Measurements from ENCODE around the gene SLC18A2.

The SLC18A2 gene

DNA sequence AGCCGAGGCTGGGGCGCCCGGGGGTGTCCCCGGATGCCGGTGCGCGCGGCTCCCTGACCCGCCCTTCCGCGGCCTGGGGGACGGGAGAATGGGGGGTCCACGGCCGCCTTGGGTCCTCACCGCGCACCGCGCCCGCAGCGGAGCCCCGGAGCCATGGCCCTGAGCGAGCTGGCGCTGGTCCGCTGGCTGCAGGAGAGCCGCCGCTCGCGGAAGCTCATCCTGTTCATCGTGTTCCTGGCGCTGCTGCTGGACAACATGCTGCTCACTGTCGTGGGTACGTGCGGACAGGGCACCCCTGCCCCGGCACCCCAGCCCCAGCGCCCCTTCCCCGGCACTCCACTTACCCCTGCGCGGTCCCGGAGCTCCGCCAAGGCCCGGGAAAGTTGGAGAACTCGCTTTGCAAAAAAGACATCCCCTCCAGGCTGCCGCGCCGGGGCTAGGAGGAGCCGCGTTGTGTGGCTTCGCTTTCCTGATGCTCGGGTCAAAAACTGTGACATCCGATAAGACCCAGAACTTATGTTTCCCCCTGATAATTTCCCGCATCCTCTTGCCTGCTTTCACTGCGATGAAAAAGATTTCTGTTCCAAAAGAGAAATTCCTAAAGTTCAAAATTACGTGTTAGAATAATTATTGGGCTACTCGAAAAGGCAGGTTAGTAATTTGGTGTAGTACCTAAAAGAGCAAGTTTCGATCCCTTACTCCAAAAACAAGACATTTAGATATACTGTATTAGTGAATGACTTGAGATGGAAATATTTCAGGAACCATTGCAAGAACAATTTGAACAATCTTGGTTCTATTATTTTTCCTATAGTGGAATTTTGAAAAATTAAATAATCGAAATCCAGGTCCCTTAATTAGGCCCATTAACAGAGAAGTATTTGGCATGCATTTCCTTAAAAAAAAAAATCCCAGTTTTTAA is 888 bp downstream of the SLC18A2 start:
- H3K18ac ChIP-seq (ENCODE audit: low read depth in 1 of 2, low read length in 2 of 2): no peak overlapping the region
- 2% methylated on average over 34 of the region's 56 CpGs for WGBS
- H2BK120ac ChIP-seq (ENCODE audit: low read depth, low read length): no peak overlapping the region
- H3K4me2 ChIP-seq (ENCODE audit: low read length, poor library complexity, severe bottlenecking): peak overlapping the region; percentile 49
- H3K79me1 ChIP-seq (replicated peaks; ENCODE audit: low read length, poor library complexity, severe bottlenecking): no peaks in the 10 kb centered on the region
- no peak overlapping the region for H2BK15ac ChIP-seq (ENCODE audit: low read depth, poor library complexity, severe bottlenecking)
- peaks cover 12% of the 10 kb centered on the region for H3K4me1 ChIP-seq (ENCODE audit: control insufficient read depth, insufficient read depth, low read depth, low read length)
- no peak overlapping the region for H3K14ac ChIP-seq (ENCODE audit: low read length in 2 of 2)
- no peaks in the 10 kb centered on the region for H3K36me3 ChIP-seq (ENCODE audit: control insufficient read depth in 1 of 2, insufficient read depth in 2 of 2, low read depth in 1 of 2, low read length in 2 of 2)
- no peak overlapping the region for H2AK5ac ChIP-seq (ENCODE audit: low read length, severe bottlenecking)
- H3K9me3 ChIP-seq (ENCODE audit: control insufficient read depth, low read length): no peaks in the 10 kb centered on the region
- no peak overlapping the region for H2BK5ac ChIP-seq (ENCODE audit: low read depth, low read length, poor library complexity, severe bottlenecking)
- no peak overlapping the region for H4K8ac ChIP-seq (ENCODE audit: low read length)
- H2AFZ ChIP-seq (ENCODE audit: low read depth, low read length): no peak overlapping the region
- no peak overlapping the region for H3K9ac ChIP-seq (ENCODE audit: low read length)
- H4K91ac ChIP-seq (ENCODE audit: low read length): no peak overlapping the region
- H3K23ac ChIP-seq (ENCODE audit: low read length in 2 of 2): no peak overlapping the region
- H3K4me3 ChIP-seq (ENCODE audit: insufficient read depth in 1 of 2, low read depth in 1 of 2, low read length in 2 of 2): peak overlapping the region in 1 of 2 experiments; percentile 47
- no peak for DNase-seq
- H3K4ac ChIP-seq (ENCODE audit: low read depth in 1 of 2, low read length in 2 of 2): no peak overlapping the region
- no peak overlapping the region for H3K27ac ChIP-seq (ENCODE audit: low read length, poor library complexity, severe bottlenecking)
- no peak overlapping the region for H2BK12ac ChIP-seq (ENCODE audit: low read length in 2 of 2)
- H3K27me3 ChIP-seq (ENCODE audit: control insufficient read depth in 1 of 2, insufficient read depth in 1 of 2, low read length in 2 of 2): peaks cover 65 to 80% of the 10 kb centered on the region in 2 experiments

DNA sequence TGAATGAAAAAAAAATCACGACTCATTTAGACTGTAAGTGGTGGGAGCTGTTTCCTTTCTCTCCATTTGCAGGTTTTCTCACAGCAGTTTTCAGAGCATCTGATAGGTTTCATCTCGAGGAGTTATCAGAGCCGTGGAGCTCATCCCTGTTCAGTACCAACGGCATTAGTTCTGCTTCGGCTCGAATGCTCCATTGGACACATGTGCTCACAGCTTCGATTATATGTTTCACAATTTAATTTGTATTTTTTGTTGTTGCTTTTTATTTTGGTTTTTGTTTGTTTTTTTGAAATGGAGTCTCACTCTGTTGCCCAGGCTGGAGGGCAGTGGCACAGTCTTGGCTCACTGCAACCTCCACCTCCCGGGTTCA is 1.5 kb downstream of the SLC18A2 start:
- Histone ChIP-seq H2BK15ac (ENCODE audit: low read depth, poor library complexity, severe bottlenecking) (no peak overlapping the region), H2AFZ (ENCODE audit: low read depth, low read length) (no peak overlapping the region), H3K36me3 (ENCODE audit: control insufficient read depth in 1 of 2, insufficient read depth in 2 of 2, low read depth in 1 of 2, low read length in 2 of 2) (no peaks in the 10 kb centered on the region), H3K4me1 (ENCODE audit: control insufficient read depth, insufficient read depth, low read depth, low read length) (peaks cover 12% of the 10 kb centered on the region), H3K27me3 (ENCODE audit: control insufficient read depth in 1 of 2, insufficient read depth in 1 of 2, low read length in 2 of 2) (peaks cover 61 to 73% of the 10 kb centered on the region in 2 experiments), H3K23ac (ENCODE audit: low read length in 2 of 2) (no peak overlapping the region), H2BK12ac (ENCODE audit: low read length in 2 of 2) (no peak overlapping the region), H3K18ac (ENCODE audit: low read depth in 1 of 2, low read length in 2 of 2) (no peak overlapping the region), H4K91ac (ENCODE audit: low read length) (no peak overlapping the region), H2BK120ac (ENCODE audit: low read depth, low read length) (no peak overlapping the region), H3K79me1 (replicated peaks; ENCODE audit: low read length, poor library complexity, severe bottlenecking) (no peaks in the 10 kb centered on the region), H2AK5ac (ENCODE audit: low read length, severe bottlenecking) (no peak overlapping the region), H3K4ac (ENCODE audit: low read depth in 1 of 2, low read length in 2 of 2) (no peak overlapping the region), H3K9ac (ENCODE audit: low read length) (no peak overlapping the region), H2BK5ac (ENCODE audit: low read depth, low read length, poor library complexity, severe bottlenecking) (no peak overlapping the region), H4K8ac (ENCODE audit: low read length) (no peak overlapping the region), H3K4me2 (ENCODE audit: low read length, poor library complexity, severe bottlenecking) (no peak overlapping the region), H3K9me3 (ENCODE audit: control insufficient read depth, low read length) (no peaks in the 10 kb centered on the region), H3K14ac (ENCODE audit: low read length in 2 of 2) (no peak overlapping the region), H3K27ac (ENCODE audit: low read length, poor library complexity, severe bottlenecking) (no peak overlapping the region), H3K4me3 (ENCODE audit: insufficient read depth in 1 of 2, low read depth in 1 of 2, low read length in 2 of 2) (no peak overlapping the region)
- 95% methylated on average over 8 of the region's 8 CpGs for WGBS
- no peak for DNase-seq

DNA sequence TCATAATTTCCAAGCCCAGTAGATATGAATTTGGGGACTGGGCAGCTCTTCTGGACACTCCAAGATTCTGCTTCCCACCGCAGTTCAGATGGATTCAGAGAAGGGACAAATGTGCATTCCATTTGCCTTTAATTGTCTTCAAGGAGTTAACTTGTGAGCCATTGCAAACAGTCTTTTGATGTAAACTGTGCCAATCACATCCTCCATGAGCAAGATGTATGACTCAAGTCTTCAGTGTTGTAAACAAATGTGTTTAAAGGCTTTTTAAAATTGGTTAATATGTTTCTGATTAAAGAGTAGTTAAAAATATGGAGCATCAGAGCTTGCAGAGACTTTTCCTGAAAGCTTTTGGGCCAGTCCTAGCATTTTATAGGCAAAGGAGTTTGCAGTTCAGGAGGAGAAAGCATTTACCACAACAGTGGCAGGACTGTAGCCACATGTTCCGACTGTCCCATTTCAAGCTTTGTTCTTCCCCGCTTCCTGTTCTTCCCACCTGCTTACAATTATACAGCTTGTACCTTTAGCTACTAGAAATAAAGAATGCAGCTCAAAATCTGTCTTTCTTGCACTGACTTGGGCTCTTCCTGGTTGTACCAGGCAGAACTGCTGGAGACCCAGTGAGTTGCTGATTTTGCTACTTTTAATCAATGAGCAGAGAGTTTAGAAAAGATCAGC is 6.2 kb downstream of the SLC18A2 start:
- H2BK12ac ChIP-seq (ENCODE audit: low read length in 2 of 2): no peak overlapping the region
- no peaks in the 10 kb centered on the region for H3K9me3 ChIP-seq (ENCODE audit: control insufficient read depth, low read length)
- no peak overlapping the region for H2AK5ac ChIP-seq (ENCODE audit: low read length, severe bottlenecking)
- H3K27me3 ChIP-seq (ENCODE audit: control insufficient read depth in 1 of 2, insufficient read depth in 1 of 2, low read length in 2 of 2): peaks cover 59 to 62% of the 10 kb centered on the region in 2 experiments
- no peak overlapping the region for H3K27ac ChIP-seq (ENCODE audit: low read length, poor library complexity, severe bottlenecking)
- no peak for DNase-seq
- WGBS: 90% methylated on average over 3 of the region's 3 CpGs
- no peaks in the 10 kb centered on the region for H3K4me1 ChIP-seq (ENCODE audit: control insufficient read depth, insufficient read depth, low read depth, low read length)
- no peak overlapping the region for H3K4me3 ChIP-seq (ENCODE audit: insufficient read depth in 1 of 2, low read depth in 1 of 2, low read length in 2 of 2)
- H3K4me2 ChIP-seq (ENCODE audit: low read length, poor library complexity, severe bottlenecking): no peak overlapping the region
- H4K8ac ChIP-seq (ENCODE audit: low read length): no peak overlapping the region
- H3K14ac ChIP-seq (ENCODE audit: low read length in 2 of 2): no peak overlapping the region
- no peak overlapping the region for H3K9ac ChIP-seq (ENCODE audit: low read length)
- H3K18ac ChIP-seq (ENCODE audit: low read depth in 1 of 2, low read length in 2 of 2): no peak overlapping the region
- no peak overlapping the region for H2BK120ac ChIP-seq (ENCODE audit: low read depth, low read length)
- H2BK5ac ChIP-seq (ENCODE audit: low read depth, low read length, poor library complexity, severe bottlenecking): no peak overlapping the region
- no peak overlapping the region for H4K91ac ChIP-seq (ENCODE audit: low read length)
- H3K23ac ChIP-seq (ENCODE audit: low read length in 2 of 2): no peak overlapping the region
- no peaks in the 10 kb centered on the region for H3K79me1 ChIP-seq (replicated peaks; ENCODE audit: low read length, poor library complexity, severe bottlenecking)
- H3K36me3 ChIP-seq (ENCODE audit: control insufficient read depth in 1 of 2, insufficient read depth in 2 of 2, low read depth in 1 of 2, low read length in 2 of 2): no peaks in the 10 kb centered on the region
- no peak overlapping the region for H2BK15ac ChIP-seq (ENCODE audit: low read depth, poor library complexity, severe bottlenecking)
- H2AFZ ChIP-seq (ENCODE audit: low read depth, low read length): no peak overlapping the region
- H3K4ac ChIP-seq (ENCODE audit: low read depth in 1 of 2, low read length in 2 of 2): no peak overlapping the region

DNA sequence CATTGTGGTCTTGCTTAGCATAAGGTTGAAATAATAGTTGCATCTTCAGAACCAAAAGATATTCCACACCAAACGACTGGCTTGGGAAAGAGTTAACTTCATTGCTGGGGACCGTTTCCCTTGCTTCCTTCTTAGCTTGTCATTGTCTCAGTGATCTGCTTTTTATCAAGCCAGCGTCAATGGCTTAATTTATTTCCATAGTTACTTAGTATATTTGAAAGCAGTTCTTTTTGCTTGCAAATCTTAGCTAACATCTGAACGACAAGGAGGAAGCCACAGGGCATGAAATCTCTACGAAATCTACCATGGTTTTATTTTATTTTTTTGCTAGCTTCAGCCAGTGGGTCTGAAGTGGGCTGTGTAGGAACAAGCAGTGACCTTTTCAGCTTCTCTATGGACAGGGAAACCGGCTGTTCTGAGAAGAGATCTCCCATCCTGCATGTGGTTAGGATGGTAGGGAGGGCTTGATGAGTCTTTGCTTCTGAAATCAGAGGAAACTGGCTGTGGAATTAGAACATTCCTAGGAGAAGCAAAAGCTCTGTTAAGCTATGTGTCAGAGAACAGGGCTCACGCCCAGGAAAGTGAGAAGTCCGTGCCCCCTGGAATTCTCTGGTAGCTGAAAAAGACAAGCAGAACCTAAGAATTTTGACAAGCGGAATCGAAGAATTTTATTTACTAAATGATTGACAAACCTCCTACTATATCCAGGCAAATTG is 8.0 kb downstream of the SLC18A2 start:
- no peak overlapping the region for H4K8ac ChIP-seq (ENCODE audit: low read length)
- no peak for DNase-seq
- H3K36me3 ChIP-seq (ENCODE audit: control insufficient read depth in 1 of 2, insufficient read depth in 2 of 2, low read depth in 1 of 2, low read length in 2 of 2): no peaks in the 10 kb centered on the region
- H2AFZ ChIP-seq (ENCODE audit: low read depth, low read length): no peak overlapping the region
- no peak overlapping the region for H3K4me2 ChIP-seq (ENCODE audit: low read length, poor library complexity, severe bottlenecking)
- H3K79me1 ChIP-seq (replicated peaks; ENCODE audit: low read length, poor library complexity, severe bottlenecking): no peaks in the 10 kb centered on the region
- H3K18ac ChIP-seq (ENCODE audit: low read depth in 1 of 2, low read length in 2 of 2): no peak overlapping the region
- no peak overlapping the region for H3K4ac ChIP-seq (ENCODE audit: low read depth in 1 of 2, low read length in 2 of 2)
- no peak overlapping the region for H2BK12ac ChIP-seq (ENCODE audit: low read length in 2 of 2)
- no peak overlapping the region for H2BK120ac ChIP-seq (ENCODE audit: low read depth, low read length)
- no peak overlapping the region for H4K91ac ChIP-seq (ENCODE audit: low read length)
- 23% methylated on average over 7 of the region's 10 CpGs for WGBS
- H3K9me3 ChIP-seq (ENCODE audit: control insufficient read depth, low read length): no peaks in the 10 kb centered on the region
- H3K23ac ChIP-seq (ENCODE audit: low read length in 2 of 2): no peak overlapping the region
- H3K9ac ChIP-seq (ENCODE audit: low read length): no peak overlapping the region
- H2BK15ac ChIP-seq (ENCODE audit: low read depth, poor library complexity, severe bottlenecking): no peak overlapping the region
- peaks cover 49 to 61% of the 10 kb centered on the region in 2 experiments for H3K27me3 ChIP-seq (ENCODE audit: control insufficient read depth in 1 of 2, insufficient read depth in 1 of 2, low read length in 2 of 2)
- no peaks in the 10 kb centered on the region for H3K4me1 ChIP-seq (ENCODE audit: control insufficient read depth, insufficient read depth, low read depth, low read length)
- no peak overlapping the region for H3K14ac ChIP-seq (ENCODE audit: low read length in 2 of 2)
- no peak overlapping the region for H3K4me3 ChIP-seq (ENCODE audit: insufficient read depth in 1 of 2, low read depth in 1 of 2, low read length in 2 of 2)
- H3K27ac ChIP-seq (ENCODE audit: low read length, poor library complexity, severe bottlenecking): no peak overlapping the region
- no peak overlapping the region for H2BK5ac ChIP-seq (ENCODE audit: low read depth, low read length, poor library complexity, severe bottlenecking)
- no peak overlapping the region for H2AK5ac ChIP-seq (ENCODE audit: low read length, severe bottlenecking)
